Superior temporal gyrus (tissue), 1 donor: ENCODE data around the gene CACNB1.
A peak's percentile ranks its signal among the peaks of the same experiment; 100 is the strongest.

Experiments
- DNase-seq: peaks from one replicate; pipeline ENCODE4 v3.0.0-alpha.2; 2016; ENCODE audit errors: extremely low spot score

The CACNB1 gene

GRCh38 chr17:39200957-39201510 is 3.6 kb upstream of the CACNB1 start:
- DNase-seq = no peak

GRCh38 chr17:39200070-39200879 is 2.8 kb upstream of the CACNB1 start, which contains the start of gene RPL19:
TSS of gene RPL19 (plus strand) at chr17:39200283. CDS start at chr17:39200345, 62 bp downstream.
- peak; percentile 97 for DNase-seq

- no peak for DNase-seq
These were observed 2.3 kb upstream of the CACNB1 start for GRCh38 chr17:39199820-39200069.

- DNase-seq = no peak
These were observed 707 bp upstream of the CACNB1 start for GRCh38 chr17:39198186-39198566.

GRCh38 chr17:39196808-39197291 is 619 bp downstream of the CACNB1 start:
- DNase-seq = no peak

GRCh38 chr17:39196241-39196807 is 1.1 kb downstream of the CACNB1 start:
- DNase-seq = no peak

GRCh38 chr17:39195568-39196160 is 1.8 kb downstream of the CACNB1 start:
- DNase-seq = no peak

GRCh38 chr17:39194985-39195524 is 2.4 kb downstream of the CACNB1 start:
- peak; percentile 35 for DNase-seq

- DNase-seq = peak; percentile 71
These were observed 3.1 kb downstream of the CACNB1 start for GRCh38 chr17:39194089-39194984.

GRCh38 chr17:39193346-39193745 is 4.1 kb downstream of the CACNB1 start:
- DNase-seq = no peak

GRCh38 chr17:39192901-39193300 is 4.6 kb downstream of the CACNB1 start:
- no peak for DNase-seq

GRCh38 chr17:39191750-39192510 is 5.5 kb downstream of the CACNB1 start:
- no peak for DNase-seq

GRCh38 chr17:39187152-39187830 is 10.2 kb downstream of the CACNB1 start:
- DNase-seq = no peak

- DNase-seq = no peak
These were observed 10.9 kb downstream of the CACNB1 start for GRCh38 chr17:39186481-39187002.

GRCh38 chr17:39183720-39184119 is 13.7 kb downstream of the CACNB1 start:
- no peak for DNase-seq

GRCh38 chr17:39183045-39183444 is 14.4 kb downstream of the CACNB1 start:
- no peak for DNase-seq

GRCh38 chr17:39181303-39181702 is 16.2 kb downstream of the CACNB1 start:
- no peak for DNase-seq

GRCh38 chr17:39178536-39178935 is 18.9 kb downstream of the CACNB1 start:
- no peak for DNase-seq

- DNase-seq = no peak
These were observed 20.2 kb downstream of the CACNB1 start for GRCh38 chr17:39177256-39177655.

- DNase-seq = no peak
These were observed 21.8 kb downstream of the CACNB1 start for GRCh38 chr17:39175695-39176093.
